CD4-positive, CD25-positive, alpha-beta regulatory T cell (primary cell): ENCODE data around the gene PTTG1IP2. TPM values are rescaled to one million over a fixed set of nuclear protein-coding genes. Genes with fewer than 3 reads are reported as not detected.

Experiments
- ATAC-seq, 2 donors: fragments of 150-1000 bp; cut with Tn5 transposase; one replicate each; pipeline ENCODE4 v1.10.0; 2021; ENCODE audit warnings: low read depth in 2 of 2, moderate number of reproducible peaks in 2 of 2, moderate library complexity in 1 of 2
- DNase-seq, 3 donors: peaks; one replicate each; pipeline versions ENCODE4 v3.0.0 to v3.0.0-alpha.2; 2012 to 2022; ENCODE audit warnings: mixed read lengths in 1 of 3
- H3K27ac ChIP-seq: one replicate; pipeline ENCODE4 v1.7.0; 2013; ENCODE audit warnings: mild to moderate bottlenecking, low read length; ENCODE audit not compliant: insufficient read depth, poor library complexity, severe bottlenecking
- H3K27me3 ChIP-seq: one replicate; pipeline ENCODE4 v1.7.0; 2013; ENCODE audit warnings: low read length; ENCODE audit not compliant: control insufficient read depth, insufficient read depth
- H3K36me3 ChIP-seq: one replicate; pipeline ENCODE4 v1.7.0; 2013; ENCODE audit warnings: mild to moderate bottlenecking, low read length, moderate library complexity; ENCODE audit not compliant: control insufficient read depth, insufficient read depth
- H3K4me1 ChIP-seq: 2 replicates; pipeline ENCODE4 v1.7.0; 2013; ENCODE audit warnings: mild to moderate bottlenecking, low read length; ENCODE audit not compliant: insufficient read depth, control insufficient read depth, poor library complexity, severe bottlenecking
- H3K4me3 ChIP-seq: one replicate; pipeline ENCODE4 v1.7.0; 2013; ENCODE audit warnings: low read depth, mild to moderate bottlenecking, low read length, moderate library complexity
- H3K9me3 ChIP-seq, 2 experiments: 1 replicate in 1 of 2; 2 replicates in 1 of 2; pipeline ENCODE4 v1.7.0; 2013; ENCODE audit warnings: low read length in 2 of 2, mild to moderate bottlenecking in 1 of 2, moderate library complexity in 1 of 2; ENCODE audit not compliant: control insufficient read depth in 2 of 2
- H3K27ac Mint-ChIP-seq, 3 donors: one replicate each; pipeline ENCODE4 v1.8.0; 2020 to 2022; ENCODE audit warnings: mild to moderate bottlenecking in 3 of 3, mixed read lengths in 3 of 3, moderate library complexity in 2 of 3
- H3K27me3 Mint-ChIP-seq: one replicate; pipeline ENCODE4 v1.8.0; 2022; ENCODE audit warnings: mild to moderate bottlenecking, mixed read lengths
- H3K36me3 Mint-ChIP-seq: one replicate; pipeline ENCODE4 v1.8.0; 2020; ENCODE audit warnings: mixed read lengths
- H3K4me1 Mint-ChIP-seq, 4 donors: one replicate each; pipeline ENCODE4 v1.8.0; 2020 to 2022; ENCODE audit warnings: mixed read lengths in 4 of 4, mild to moderate bottlenecking in 1 of 4
- H3K4me3 Mint-ChIP-seq, 4 donors: one replicate each; pipeline ENCODE4 v1.8.0; 2020 to 2022; ENCODE audit warnings: mild to moderate bottlenecking in 4 of 4, mixed read lengths in 4 of 4, moderate library complexity in 3 of 4
- H3K9me3 Mint-ChIP-seq, 7 donors: one replicate each; pipeline ENCODE4 v1.8.0; 2020 to 2022; ENCODE audit warnings: mixed read lengths in 7 of 7, mild to moderate bottlenecking in 3 of 7, moderate library complexity in 2 of 7
- polyA plus RNA-seq, 4 donors: library from polyadenylated mRNA; unstranded; fragments of 300-500 nt; fragmentation: Illumina TruSeq; gene quantifications; one replicate each; pipeline ENCODE4 v1.2.3, GENCODE V29; 2021
- total RNA-seq: library from RNA; stranded (reverse); gene quantifications from one replicate; pipeline ENCODE4 v1.2.3, GENCODE V29; 2022

The PTTG1IP2 gene
- total and polyA plus RNA-seq, 5 donors from 2014 or later: not detected

DNA sequence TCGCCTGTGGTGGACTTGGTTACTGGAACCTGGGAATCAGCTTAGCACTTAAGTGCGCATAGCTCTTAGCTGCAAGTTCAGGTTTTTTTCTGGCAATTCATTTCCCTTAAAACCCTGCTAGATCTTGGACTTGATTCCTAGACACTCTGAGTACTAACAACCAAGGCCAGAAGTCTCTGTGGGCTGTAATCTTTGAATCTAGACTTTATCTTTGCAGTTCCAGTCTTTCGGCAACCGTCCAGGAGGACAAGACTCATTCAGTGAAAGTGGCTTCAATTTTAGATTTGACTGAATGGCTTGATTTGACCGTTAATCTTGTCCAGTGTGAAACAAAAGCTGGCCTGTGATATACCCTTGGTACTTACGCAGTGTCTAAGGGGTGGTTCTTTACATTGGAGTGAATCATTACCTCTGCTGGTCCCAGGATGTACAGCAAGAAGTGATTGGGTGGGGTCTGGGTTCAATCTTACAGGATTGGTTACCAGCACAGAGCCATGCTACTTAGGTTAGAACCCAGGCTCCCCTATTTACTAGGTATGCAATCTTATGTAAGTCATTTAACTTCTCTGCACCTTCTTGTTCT, 16.4 kb downstream of the PTTG1IP2 start:
- peaks cover 9% of the 10 kb centered on the region for H3K27me3 Mint-ChIP-seq
- ATAC-seq (no peak), DNase-seq (no peak)
- no peaks in the 10 kb centered on the region for H3K4me1 Mint-ChIP-seq
- Histone ChIP-seq H3K27ac (no peak overlapping the region), H3K4me3 (no peak overlapping the region), H3K27me3 (peaks cover 3% of the 10 kb centered on the region), H3K4me1 (no peaks in the 10 kb centered on the region), H3K9me3 (no peaks in the 10 kb centered on the region), H3K36me3 (no peaks in the 10 kb centered on the region)
- no peak overlapping the region for H3K4me3 Mint-ChIP-seq
- H3K27ac Mint-ChIP-seq: no peak overlapping the region
- H3K9me3 Mint-ChIP-seq: peaks cover 0 to 2% (median 0%) of the 10 kb centered on the region in 7 donors
- H3K36me3 Mint-ChIP-seq: no peaks in the 10 kb centered on the region

GRCh38 chr7:90487808-90488207, 18.4 kb downstream of the PTTG1IP2 start:
- Histone ChIP-seq H3K9me3 (no peaks in the 10 kb centered on the region), H3K36me3 (no peaks in the 10 kb centered on the region), H3K27ac (no peak overlapping the region), H3K4me3 (no peak overlapping the region), H3K4me1 (no peaks in the 10 kb centered on the region), H3K27me3 (no peaks in the 10 kb centered on the region)
- ATAC-seq (no peak), DNase-seq (no peak)
- Mint-ChIP-seq H3K36me3 (no peaks in the 10 kb centered on the region), H3K4me3 (no peak overlapping the region), H3K9me3 (peaks cover 0 to 2% (median 0%) of the 10 kb centered on the region in 7 donors), H3K4me1 (no peaks in the 10 kb centered on the region), H3K27me3 (peaks cover 9% of the 10 kb centered on the region), H3K27ac (no peak overlapping the region)

- peaks cover 9% of the 10 kb centered on the region for H3K27me3 Mint-ChIP-seq
- DNase-seq (no peak), ATAC-seq (no peak)
- no peaks in the 10 kb centered on the region for H3K36me3 Mint-ChIP-seq
- Histone ChIP-seq H3K4me3 (no peak overlapping the region), H3K4me1 (no peaks in the 10 kb centered on the region), H3K27me3 (no peaks in the 10 kb centered on the region), H3K27ac (no peak overlapping the region), H3K36me3 (no peaks in the 10 kb centered on the region), H3K9me3 (no peaks in the 10 kb centered on the region)
- H3K9me3 Mint-ChIP-seq: peaks cover 0 to 2% (median 0%) of the 10 kb centered on the region in 7 donors
- no peaks in the 10 kb centered on the region for H3K4me1 Mint-ChIP-seq
- no peak overlapping the region for H3K27ac Mint-ChIP-seq
- H3K4me3 Mint-ChIP-seq: no peak overlapping the region
Observed at GRCh38 chr7:90488220-90488619, 18.8 kb downstream of the PTTG1IP2 start.

DNA sequence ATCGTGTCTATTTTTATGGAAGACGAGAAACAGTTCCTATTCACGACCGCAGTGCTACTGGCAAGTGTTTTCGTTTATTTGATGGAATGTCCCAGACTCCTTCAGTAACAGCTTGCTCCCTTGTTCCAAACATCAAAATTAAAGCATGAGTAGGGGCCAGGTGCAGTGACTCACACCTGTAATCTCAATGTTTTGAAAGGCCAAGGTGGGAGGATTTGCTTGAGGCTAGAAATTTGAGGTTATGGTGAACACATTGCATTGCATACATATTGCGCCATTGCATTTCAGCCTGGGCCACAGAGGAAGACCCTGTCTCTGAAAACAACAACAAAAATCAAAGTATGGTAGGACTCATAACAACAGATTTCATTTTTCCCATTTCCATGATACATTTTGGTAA, 22.8 kb downstream of the PTTG1IP2 start:
- H3K4me1 ChIP-seq: no peaks in the 10 kb centered on the region
- peaks cover 0 to 2% (median 0%) of the 10 kb centered on the region in 4 donors for H3K4me1 Mint-ChIP-seq
- H3K27ac Mint-ChIP-seq: no peak overlapping the region
- ATAC-seq: no peak
- peaks cover 0 to 2% (median 0%) of the 10 kb centered on the region in 7 donors for H3K9me3 Mint-ChIP-seq
- no peaks in the 10 kb centered on the region for H3K27me3 ChIP-seq
- H3K4me3 Mint-ChIP-seq: no peak overlapping the region
- no peak overlapping the region for H3K27ac ChIP-seq
- H3K9me3 ChIP-seq: no peaks in the 10 kb centered on the region
- H3K36me3 Mint-ChIP-seq: no peaks in the 10 kb centered on the region
- peaks cover 12% of the 10 kb centered on the region for H3K27me3 Mint-ChIP-seq
- no peak overlapping the region for H3K4me3 ChIP-seq
- no peaks in the 10 kb centered on the region for H3K36me3 ChIP-seq
- DNase-seq: no peak

DNA sequence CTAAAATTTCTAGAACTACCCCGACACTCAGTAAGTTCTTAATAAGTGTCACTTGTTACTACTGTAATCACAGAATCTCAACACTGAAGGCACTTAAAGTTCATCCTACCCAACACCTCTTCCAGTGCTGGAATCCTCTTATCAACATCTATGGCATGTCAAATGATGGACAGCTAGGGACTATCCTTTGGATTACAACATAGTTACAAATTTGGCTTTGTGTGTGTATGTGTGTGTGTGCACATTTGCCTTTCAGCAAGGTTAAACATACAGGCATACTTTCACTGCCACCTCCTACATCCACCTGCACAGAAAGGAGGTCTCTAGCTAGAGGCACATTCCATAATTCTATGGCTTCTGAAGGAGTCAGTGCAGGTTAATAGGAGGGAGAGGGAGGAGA, 25.8 kb downstream of the PTTG1IP2 start:
- Histone ChIP-seq H3K36me3 (no peaks in the 10 kb centered on the region), H3K4me3 (no peak overlapping the region), H3K27me3 (no peaks in the 10 kb centered on the region), H3K27ac (no peak overlapping the region), H3K4me1 (no peaks in the 10 kb centered on the region), H3K9me3 (no peaks in the 10 kb centered on the region)
- peaks cover 0 to 2% (median 0%) of the 10 kb centered on the region in 4 donors for H3K4me1 Mint-ChIP-seq
- H3K27ac Mint-ChIP-seq: no peak overlapping the region
- DNase-seq (no peak), ATAC-seq (no peak)
- H3K36me3 Mint-ChIP-seq: no peaks in the 10 kb centered on the region
- H3K9me3 Mint-ChIP-seq: peaks cover 0 to 2% (median 0%) of the 10 kb centered on the region in 7 donors
- H3K4me3 Mint-ChIP-seq: no peak overlapping the region
- peaks cover 7% of the 10 kb centered on the region for H3K27me3 Mint-ChIP-seq

GRCh38 chr7:90502539-90502938, 33.1 kb downstream of the PTTG1IP2 start:
- ATAC-seq (no peak), DNase-seq (no peak)
- Mint-ChIP-seq H3K27ac (no peak overlapping the region), H3K27me3 (no peaks in the 10 kb centered on the region), H3K4me3 (no peak overlapping the region), H3K36me3 (no peaks in the 10 kb centered on the region), H3K9me3 (no peaks in the 10 kb centered on the region), H3K4me1 (no peaks in the 10 kb centered on the region)
- no peak overlapping the region for H3K4me3 ChIP-seq
- H3K27me3 ChIP-seq: no peaks in the 10 kb centered on the region
- no peaks in the 10 kb centered on the region for H3K36me3 ChIP-seq
- H3K9me3 ChIP-seq: no peaks in the 10 kb centered on the region
- no peak overlapping the region for H3K27ac ChIP-seq
- no peaks in the 10 kb centered on the region for H3K4me1 ChIP-seq

- no peak overlapping the region for H3K4me3 ChIP-seq
- Mint-ChIP-seq H3K27me3 (no peaks in the 10 kb centered on the region), H3K36me3 (no peaks in the 10 kb centered on the region), H3K27ac (no peak overlapping the region), H3K9me3 (no peaks in the 10 kb centered on the region), H3K4me1 (no peaks in the 10 kb centered on the region), H3K4me3 (no peak overlapping the region)
- H3K27me3 ChIP-seq: no peaks in the 10 kb centered on the region
- DNase-seq: no peak
- ATAC-seq: no peak
- no peaks in the 10 kb centered on the region for H3K9me3 ChIP-seq
- no peak overlapping the region for H3K27ac ChIP-seq
- no peaks in the 10 kb centered on the region for H3K4me1 ChIP-seq
- H3K36me3 ChIP-seq: no peaks in the 10 kb centered on the region
Observed at GRCh38 chr7:90503367-90503766, 33.9 kb downstream of the PTTG1IP2 start.

DNA sequence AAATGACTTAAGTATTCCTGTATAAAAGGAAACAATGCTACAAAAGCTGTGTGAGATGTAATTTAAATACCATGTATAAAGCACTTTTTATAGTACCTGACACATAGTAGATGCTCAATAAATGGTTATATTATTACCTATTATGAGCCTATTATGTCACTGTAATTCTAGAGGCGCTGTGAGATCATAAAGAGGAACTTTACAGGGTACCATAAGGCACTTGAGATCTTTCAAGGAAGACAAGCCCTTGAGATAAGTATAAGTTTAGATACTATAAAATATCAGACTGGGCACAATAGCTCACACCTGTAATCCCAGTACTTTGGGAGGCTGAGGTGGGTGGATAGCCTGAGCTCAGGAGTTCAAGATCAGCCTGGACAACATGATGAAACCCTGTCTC, 38.3 kb downstream of the PTTG1IP2 start:
- H3K27ac ChIP-seq: no peak overlapping the region
- DNase-seq (no peak), ATAC-seq (no peak)
- no peaks in the 10 kb centered on the region for H3K36me3 ChIP-seq
- H3K27ac Mint-ChIP-seq: no peak overlapping the region
- H3K36me3 Mint-ChIP-seq: no peaks in the 10 kb centered on the region
- H3K4me3 Mint-ChIP-seq: no peak overlapping the region
- H3K9me3 ChIP-seq: no peaks in the 10 kb centered on the region
- peaks cover 4% of the 10 kb centered on the region for H3K27me3 Mint-ChIP-seq
- H3K4me3 ChIP-seq: no peak overlapping the region
- H3K4me1 ChIP-seq: no peaks in the 10 kb centered on the region
- no peaks in the 10 kb centered on the region for H3K27me3 ChIP-seq
- no peaks in the 10 kb centered on the region for H3K4me1 Mint-ChIP-seq
- no peaks in the 10 kb centered on the region for H3K9me3 Mint-ChIP-seq
